SK-N-SH treated with all-trans-retinoic acid at 6 μM for 48 hours (cell line): ENCODE measurements around the gene ADAM17.

Experiments
- ATAC-seq: fragments of 200-7000 bp; cut with Tn5 transposase; 3 replicates; pipeline ENCODE4 v1.9.1; 2020; ENCODE audit warnings: mild to moderate bottlenecking, moderate library complexity
- BACH2 ChIP-seq: fragments of 250-450 bp; sonication (Bioruptor Pico); IDR thresholded peaks from 2 replicates; pipeline ENCODE4 v1.9.0; 2021; ENCODE audit warnings: mild to moderate bottlenecking, borderline replicate concordance
- CSDC2 ChIP-seq: fragments of 250-450 bp; sonication (Bioruptor Pico); IDR thresholded peaks from 2 replicates; pipeline ENCODE4 v1.5.0; 2020; ENCODE audit warnings: mild to moderate bottlenecking, moderate library complexity
- ESRRG ChIP-seq: fragments of 250-450 bp; sonication (Bioruptor Pico); IDR thresholded peaks from 2 replicates; pipeline ENCODE4 v1.6.1; 2021; ENCODE audit warnings: mild to moderate bottlenecking
- GLIS3 ChIP-seq: fragments of 250-450 bp; sonication (Bioruptor Pico); IDR thresholded peaks from 2 replicates; pipeline ENCODE4 v1.5.0; 2020; ENCODE audit warnings: mild to moderate bottlenecking, moderate library complexity
- ISL1 ChIP-seq: fragments of 250-450 bp; sonication (Bioruptor Pico); IDR thresholded peaks from 2 replicates; pipeline ENCODE4 v2.1.2; 2022; ENCODE audit warnings: mild to moderate bottlenecking, moderate library complexity
- OSR1 ChIP-seq: fragments of 250-450 bp; sonication (Bioruptor Pico); IDR thresholded peaks from 2 replicates; pipeline ENCODE4 v1.8.0; 2022; ENCODE audit warnings: moderate library complexity, mild to moderate bottlenecking, inconsistent platforms
- PPARA ChIP-seq: fragments of 250-450 bp; sonication (Bioruptor Pico); IDR thresholded peaks from 2 replicates; pipeline ENCODE4 v1.5.0; 2020; ENCODE audit warnings: mild to moderate bottlenecking, borderline replicate concordance
- RARB ChIP-seq: fragments of 250-450 bp; sonication (Bioruptor Pico); IDR thresholded peaks from 2 replicates; pipeline ENCODE4 v1.8.0; 2021; ENCODE audit warnings: mild to moderate bottlenecking, moderate library complexity
- SNAI2 ChIP-seq: fragments of 250-450 bp; sonication (Bioruptor Pico); IDR thresholded peaks from 2 replicates; pipeline ENCODE4 v1.5.0; 2020; ENCODE audit warnings: mild to moderate bottlenecking, moderate library complexity
- TCF4 ChIP-seq: fragments of 250-450 bp; sonication (Bioruptor Pico); IDR thresholded peaks from 2 replicates; pipeline ENCODE4 v1.8.0; 2021; ENCODE audit warnings: mild to moderate bottlenecking, moderate library complexity, borderline replicate concordance
- TOX ChIP-seq: fragments of 250-450 bp; sonication (Bioruptor Pico); IDR thresholded peaks from 2 replicates; pipeline ENCODE4 v1.8.0; 2021; ENCODE audit warnings: mild to moderate bottlenecking, moderate library complexity, borderline replicate concordance
- ZFP3 ChIP-seq: fragments of 250-450 bp; sonication (Bioruptor Pico); IDR thresholded peaks from 2 replicates; pipeline ENCODE4 v1.5.0; 2020; ENCODE audit warnings: mild to moderate bottlenecking, moderate library complexity
- ZNF565 ChIP-seq: fragments of 450-650 bp; formaldehyde crosslinking; conservative IDR thresholded peaks from 2 replicates; pipeline ENCODE4 v1.5.0; 2020; ENCODE audit warnings: low read depth, mild to moderate bottlenecking, moderate library complexity
- ZNF8 ChIP-seq: fragments of 450-650 bp; formaldehyde crosslinking; IDR thresholded peaks from 2 replicates; pipeline ENCODE4 v1.5.0; 2020; ENCODE audit warnings: mild to moderate bottlenecking, moderate library complexity
- TF ChIP-seq, protein P1 (sequence below): fragments of 250-450 bp; sonication (Bioruptor Pico); IDR thresholded peaks from 2 replicates; pipeline ENCODE4 v1.5.1; 2021; ENCODE audit warnings: mild to moderate bottlenecking, moderate library complexity
- TF ChIP-seq, protein P2 (sequence below): fragments of 250-450 bp; sonication (Bioruptor Pico); IDR thresholded peaks from 2 replicates; pipeline ENCODE4 v1.5.1; 2020; ENCODE audit warnings: low read depth, mild to moderate bottlenecking, moderate library complexity
- TF ChIP-seq, protein P3 (sequence below): fragments of 250-450 bp; sonication (Bioruptor Pico); IDR thresholded peaks from 2 replicates; pipeline ENCODE4 v1.8.0; 2021; ENCODE audit warnings: low read depth, mild to moderate bottlenecking, moderate library complexity, borderline replicate concordance

ADAM17 gene

DNA sequence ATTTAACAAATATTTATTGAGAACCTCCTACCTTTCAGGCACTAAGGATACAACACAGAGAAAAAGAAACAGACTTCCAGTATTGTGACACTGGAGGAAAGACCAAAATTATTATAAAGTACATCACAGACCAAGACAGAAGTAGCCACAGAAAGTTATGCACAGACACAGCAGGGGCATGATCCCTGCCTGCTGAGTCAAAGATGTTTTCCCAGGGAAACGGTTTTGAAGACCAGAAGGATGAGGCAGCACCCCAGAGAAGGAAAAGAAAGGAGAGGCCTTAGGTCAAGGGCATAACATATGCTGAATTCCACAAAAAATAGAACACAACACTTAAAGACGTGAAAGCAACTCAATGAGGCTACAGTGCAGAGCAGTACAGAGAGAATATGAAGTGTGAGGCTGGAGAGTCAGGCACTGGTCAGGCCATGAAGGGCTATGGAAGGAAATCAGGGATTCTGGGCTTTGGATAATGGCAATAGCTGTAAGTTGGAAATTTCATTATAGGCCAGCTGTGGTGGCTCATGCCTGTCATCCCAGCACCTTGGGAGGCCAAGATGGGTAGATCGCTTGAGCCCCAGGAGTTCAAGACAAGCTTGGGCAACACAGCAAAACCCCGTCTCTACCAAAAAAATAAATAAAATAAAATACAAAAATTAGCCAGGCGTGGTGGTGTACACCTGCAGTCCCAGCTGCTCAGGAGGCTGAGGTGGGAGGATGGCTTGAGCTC, 8.2 kb downstream of the ADAM17 start (continued):
- TF ChIP-seq CSDC2 (CRISPR knock-in tag), result no peak

DNA sequence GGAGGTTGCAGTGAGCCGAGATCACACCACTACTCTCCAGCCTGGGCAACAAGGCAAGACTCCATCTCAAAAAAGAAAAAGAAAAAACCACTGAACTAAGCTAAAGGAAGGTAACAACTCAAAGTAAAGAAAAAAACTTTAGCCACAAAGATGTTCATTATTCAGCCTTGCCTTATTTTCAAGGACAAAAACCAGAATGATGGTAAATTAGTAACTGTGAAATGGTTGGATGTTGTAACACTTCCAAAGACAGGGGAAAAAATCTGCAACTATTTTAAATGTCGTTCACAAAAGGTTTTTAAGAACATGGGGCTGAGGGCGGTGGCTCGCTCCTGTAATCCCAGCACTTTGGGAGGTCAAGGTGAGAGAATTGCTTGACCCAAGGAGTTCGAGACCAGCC, 10.1 kb downstream of the ADAM17 start:
- TF ChIP-seq ZNF565 (CRISPR knock-in tag) (no peak), GLIS3 (CRISPR knock-in tag) (no peak), PPARA (CRISPR knock-in tag) (no peak), RARB (CRISPR knock-in tag) (no peak), OSR1 (CRISPR knock-in tag) (no peak), ISL1 (CRISPR knock-in tag) (no peak), ZNF8 (CRISPR knock-in tag) (no peak), ZFP3 (CRISPR knock-in tag) (no peak), BACH2 (CRISPR knock-in tag) (no peak), ESRRG (CRISPR knock-in tag) (no peak), SNAI2 (CRISPR knock-in tag) (no peak)
- TF ChIP-seq, protein P1, sequence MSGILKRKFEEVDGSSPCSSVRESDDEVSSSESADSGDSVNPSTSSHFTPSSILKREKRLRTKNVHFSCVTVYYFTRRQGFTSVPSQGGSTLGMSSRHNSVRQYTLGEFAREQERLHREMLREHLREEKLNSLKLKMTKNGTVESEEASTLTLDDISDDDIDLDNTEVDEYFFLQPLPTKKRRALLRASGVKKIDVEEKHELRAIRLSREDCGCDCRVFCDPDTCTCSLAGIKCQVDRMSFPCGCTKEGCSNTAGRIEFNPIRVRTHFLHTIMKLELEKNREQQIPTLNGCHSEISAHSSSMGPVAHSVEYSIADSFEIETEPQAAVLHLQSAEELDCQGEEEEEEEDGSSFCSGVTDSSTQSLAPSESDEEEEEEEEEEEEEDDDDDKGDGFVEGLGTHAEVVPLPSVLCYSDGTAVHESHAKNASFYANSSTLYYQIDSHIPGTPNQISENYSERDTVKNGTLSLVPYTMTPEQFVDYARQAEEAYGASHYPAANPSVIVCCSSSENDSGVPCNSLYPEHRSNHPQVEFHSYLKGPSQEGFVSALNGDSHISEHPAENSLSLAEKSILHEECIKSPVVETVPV (CRISPR knock-in tag), result no peak
- TF ChIP-seq, protein P2, sequence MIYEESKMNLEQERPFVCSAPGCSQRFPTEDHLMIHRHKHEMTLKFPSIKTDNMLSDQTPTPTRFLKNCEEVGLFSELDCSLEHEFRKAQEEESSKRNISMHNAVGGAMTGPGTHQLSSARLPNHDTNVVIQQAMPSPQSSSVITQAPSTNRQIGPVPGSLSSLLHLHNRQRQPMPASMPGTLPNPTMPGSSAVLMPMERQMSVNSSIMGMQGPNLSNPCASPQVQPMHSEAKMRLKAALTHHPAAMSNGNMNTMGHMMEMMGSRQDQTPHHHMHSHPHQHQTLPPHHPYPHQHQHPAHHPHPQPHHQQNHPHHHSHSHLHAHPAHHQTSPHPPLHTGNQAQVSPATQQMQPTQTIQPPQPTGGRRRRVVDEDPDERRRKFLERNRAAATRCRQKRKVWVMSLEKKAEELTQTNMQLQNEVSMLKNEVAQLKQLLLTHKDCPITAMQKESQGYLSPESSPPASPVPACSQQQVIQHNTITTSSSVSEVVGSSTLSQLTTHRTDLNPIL (CRISPR knock-in tag), result no peak
- no peak for ATAC-seq

DNA sequence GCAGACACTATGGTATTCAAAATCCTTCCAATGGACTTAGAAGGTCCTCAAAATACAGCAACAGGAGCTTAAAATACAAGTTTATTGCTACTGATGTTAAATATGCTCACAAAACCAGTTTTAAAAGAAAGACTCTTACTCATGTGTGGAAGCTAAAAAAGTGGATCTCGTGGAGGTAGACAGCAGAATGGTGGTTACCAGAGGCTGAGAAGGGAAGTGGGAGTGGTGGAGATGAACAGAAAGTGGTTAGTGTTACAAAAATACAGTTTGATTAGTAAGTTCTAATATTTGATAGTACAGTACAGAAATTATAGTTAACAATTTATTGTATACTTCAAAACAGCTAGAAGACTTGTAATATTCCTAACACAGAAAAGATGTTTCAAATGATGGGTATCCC, 12.1 kb downstream of the ADAM17 start:
- ATAC-seq, result no peak
- TF ChIP-seq, protein P3, sequence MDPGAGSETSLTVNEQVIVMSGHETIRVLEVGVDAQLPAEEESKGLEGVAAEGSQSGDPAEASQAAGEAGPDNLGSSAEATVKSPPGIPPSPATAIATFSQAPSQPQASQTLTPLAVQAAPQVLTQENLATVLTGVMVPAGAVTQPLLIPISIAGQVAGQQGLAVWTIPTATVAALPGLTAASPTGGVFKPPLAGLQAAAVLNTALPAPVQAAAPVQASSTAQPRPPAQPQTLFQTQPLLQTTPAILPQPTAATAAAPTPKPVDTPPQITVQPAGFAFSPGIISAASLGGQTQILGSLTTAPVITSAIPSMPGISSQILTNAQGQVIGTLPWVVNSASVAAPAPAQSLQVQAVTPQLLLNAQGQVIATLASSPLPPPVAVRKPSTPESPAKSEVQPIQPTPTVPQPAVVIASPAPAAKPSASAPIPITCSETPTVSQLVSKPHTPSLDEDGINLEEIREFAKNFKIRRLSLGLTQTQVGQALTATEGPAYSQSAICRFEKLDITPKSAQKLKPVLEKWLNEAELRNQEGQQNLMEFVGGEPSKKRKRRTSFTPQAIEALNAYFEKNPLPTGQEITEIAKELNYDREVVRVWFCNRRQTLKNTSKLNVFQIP (CRISPR knock-in tag), result no peak
- TF ChIP-seq BACH2 (CRISPR knock-in tag), result no peak

DNA sequence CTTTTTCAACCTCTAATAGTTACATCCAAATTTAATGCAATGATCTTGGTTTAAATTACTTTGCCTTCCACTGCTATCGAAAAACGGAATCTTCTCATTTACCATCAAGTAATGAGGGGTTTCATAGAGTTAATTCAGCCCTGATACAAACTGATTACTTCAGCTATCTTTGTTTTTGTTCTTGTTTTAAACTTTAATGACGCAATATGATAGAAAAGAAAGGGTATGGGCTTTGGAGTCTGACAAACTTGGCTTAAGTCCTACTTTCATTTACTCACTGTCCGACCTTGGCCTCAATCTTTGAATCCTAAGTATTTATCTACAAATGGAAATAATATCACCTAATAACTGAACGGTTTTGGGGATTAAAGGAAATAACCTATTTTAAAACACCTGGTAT, 16.1 kb downstream of the ADAM17 start:
- no peak for ATAC-seq

DNA sequence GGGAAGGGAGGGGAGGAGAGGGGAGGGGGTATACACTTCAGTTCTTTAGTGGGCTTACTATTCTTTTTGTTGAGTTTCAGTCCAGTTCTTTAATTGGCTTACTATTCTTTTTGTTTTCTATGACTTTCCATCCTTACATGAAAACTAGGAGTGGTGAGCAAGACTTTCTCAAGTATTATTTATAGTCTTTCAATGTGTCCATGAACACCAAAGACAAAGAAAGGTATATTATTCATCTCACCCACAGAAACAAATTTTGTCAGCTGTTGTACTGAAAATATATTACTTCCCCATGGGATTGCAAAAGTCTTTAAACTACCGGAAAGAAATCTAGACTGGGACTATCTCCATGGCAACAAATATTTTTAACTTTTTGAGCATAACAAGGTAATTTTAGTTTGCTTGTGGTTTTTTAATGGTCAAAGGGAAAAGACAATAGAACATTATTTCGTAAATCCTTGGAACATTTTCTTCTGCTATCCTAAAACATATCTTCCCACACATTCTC, 17.6 kb downstream of the ADAM17 start:
- peak; percentile 67 for ATAC-seq
- TF ChIP-seq TOX (CRISPR knock-in tag) (no peak), ISL1 (CRISPR knock-in tag) (peak; percentile 40)
- TF ChIP-seq, protein P3 (CRISPR knock-in tag), result no peak

More for the DNA sequence above, 16.1 kb downstream of the ADAM17 start:
- TF ChIP-seq, protein P3 (CRISPR knock-in tag), result no peak
- TF ChIP-seq TCF4, result no peak
- TF ChIP-seq SNAI2 (CRISPR knock-in tag), result no peak
- no peak for TF ChIP-seq PPARA (CRISPR knock-in tag)
- TF ChIP-seq ZFP3 (CRISPR knock-in tag), result no peak
- no peak for TF ChIP-seq TOX (CRISPR knock-in tag)
- no peak for TF ChIP-seq BACH2 (CRISPR knock-in tag)
- no peak for TF ChIP-seq OSR1 (CRISPR knock-in tag)
- TF ChIP-seq ZNF565 (CRISPR knock-in tag), result no peak
- TF ChIP-seq ISL1 (CRISPR knock-in tag), result no peak
